Cardiac muscle cell (in vitro differentiated cells and primary cell): Measurements from ENCODE around the gene CTDNEP1. TPM values are rescaled to one million over a fixed set of nuclear protein-coding genes. Genes with fewer than 3 reads are reported as not detected.

Experiments
- DNase-seq, 2 donors: peaks; one replicate each; pipeline versions ENCODE4 v3.0.0 to v3.0.0-alpha.2; 2010 to 2017; ENCODE audit warnings: low read depth in 1 of 2, low spot score in 1 of 2
- H3K27ac ChIP-seq: fragments of 200-600 bp; sonication (generic); 2 replicates; pipeline ENCODE4 v1.5.1; 2016
- H3K27me3 ChIP-seq: fragments of 200-600 bp; sonication (generic); 2 replicates; pipeline ENCODE4 v1.6.0; 2016; ENCODE audit warnings: control low read depth
- H3K36me3 ChIP-seq: fragments of 200-600 bp; sonication (generic); 2 replicates; pipeline ENCODE4 v1.5.1; 2016; ENCODE audit warnings: control low read depth
- H3K4me1 ChIP-seq: fragments of 200-600 bp; sonication (generic); 2 replicates; pipeline ENCODE4 v1.8.1; 2017; ENCODE audit warnings: low read depth, mild to moderate bottlenecking, mixed run types
- H3K4me3 ChIP-seq: fragments of 200-600 bp; sonication (generic); 2 replicates; pipeline ENCODE4 v1.5.1; 2016; ENCODE audit warnings: mild to moderate bottlenecking
- H3K9me3 ChIP-seq: fragments of 200-600 bp; sonication (generic); 2 replicates; pipeline ENCODE4 v1.5.1; 2017; ENCODE audit warnings: low read depth, mild to moderate bottlenecking, control low read depth
- CTCF ChIP-seq: IDR thresholded peaks from 2 replicates; pipeline ENCODE4 v1.5.1; 2012; ENCODE audit warnings: low read depth, mild to moderate bottlenecking, low read length
- polyA plus RNA-seq: library from polyadenylated mRNA; unstranded; fragments of >200 nt; fragmentation: Nextera tagmentation; extraction: Ambion mirVana; gene quantifications from 2 replicates; pipeline ENCODE4 v1.2.1, GENCODE V29; 2016
- total RNA-seq: library from RNA; depleted of rRNA; stranded (reverse); fragments of >200 nt; gene quantifications from 2 replicates; pipeline ENCODE4 v1.2.3, GENCODE V29; 2016

Gene CTDNEP1
- total and polyA plus RNA-seq, 2 experiments from 2014 or later = 78.3 to 98.6 TPM

GRCh38 chr17:7204828-7205461 lies 46.6 kb downstream of the CTDNEP1 start:
- peak overlapping the region; percentile 57 for H3K27ac ChIP-seq
- H3K36me3 ChIP-seq = peaks cover 27% of the 10 kb centered on the region
- H3K9me3 ChIP-seq = no peaks in the 10 kb centered on the region
- TF ChIP-seq CTCF = no peak
- peak overlapping the region; percentile 27 for H3K4me3 ChIP-seq
- H3K4me1 ChIP-seq = peaks cover 18% of the 10 kb centered on the region
- no peaks in the 10 kb centered on the region for H3K27me3 ChIP-seq
- peak; percentile 90 to 96 for DNase-seq

DNA sequence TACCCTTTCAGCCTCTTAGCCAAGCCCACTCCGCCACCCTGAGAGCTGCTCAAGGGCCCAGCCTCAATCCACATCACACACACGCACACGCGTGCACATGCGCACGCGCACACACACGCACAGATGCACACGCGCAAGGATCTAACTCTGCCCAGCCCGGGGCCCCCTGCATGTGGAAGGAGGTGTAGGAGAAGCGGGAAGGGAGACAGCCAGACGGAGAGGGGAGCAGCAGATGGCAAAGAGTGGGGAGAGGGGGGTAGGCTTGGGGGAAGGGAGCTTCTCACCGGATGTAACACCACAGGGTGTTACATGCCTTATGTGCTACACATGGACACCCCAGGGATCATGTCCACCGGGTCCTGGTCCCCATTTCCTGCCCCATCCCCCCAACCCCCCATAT lies 47.2 kb downstream of the CTDNEP1 start:
- TF ChIP-seq CTCF = no peak
- no peaks in the 10 kb centered on the region for H3K9me3 ChIP-seq
- H3K4me3 ChIP-seq = peak overlapping the region; percentile 27
- peaks cover 27% of the 10 kb centered on the region for H3K36me3 ChIP-seq
- DNase-seq = no peak
- no peak overlapping the region for H3K27ac ChIP-seq
- H3K27me3 ChIP-seq = no peaks in the 10 kb centered on the region
- H3K4me1 ChIP-seq = peaks cover 18% of the 10 kb centered on the region

GRCh38 chr17:7203391-7203790 lies 48.1 kb downstream of the CTDNEP1 start:
- no peak for DNase-seq
- H3K27me3 ChIP-seq = no peaks in the 10 kb centered on the region
- H3K4me3 ChIP-seq = no peak overlapping the region
- H3K36me3 ChIP-seq = peaks cover 27% of the 10 kb centered on the region
- H3K27ac ChIP-seq = no peak overlapping the region
- no peak for TF ChIP-seq CTCF
- no peaks in the 10 kb centered on the region for H3K9me3 ChIP-seq
- peaks cover 11% of the 10 kb centered on the region for H3K4me1 ChIP-seq

DNA sequence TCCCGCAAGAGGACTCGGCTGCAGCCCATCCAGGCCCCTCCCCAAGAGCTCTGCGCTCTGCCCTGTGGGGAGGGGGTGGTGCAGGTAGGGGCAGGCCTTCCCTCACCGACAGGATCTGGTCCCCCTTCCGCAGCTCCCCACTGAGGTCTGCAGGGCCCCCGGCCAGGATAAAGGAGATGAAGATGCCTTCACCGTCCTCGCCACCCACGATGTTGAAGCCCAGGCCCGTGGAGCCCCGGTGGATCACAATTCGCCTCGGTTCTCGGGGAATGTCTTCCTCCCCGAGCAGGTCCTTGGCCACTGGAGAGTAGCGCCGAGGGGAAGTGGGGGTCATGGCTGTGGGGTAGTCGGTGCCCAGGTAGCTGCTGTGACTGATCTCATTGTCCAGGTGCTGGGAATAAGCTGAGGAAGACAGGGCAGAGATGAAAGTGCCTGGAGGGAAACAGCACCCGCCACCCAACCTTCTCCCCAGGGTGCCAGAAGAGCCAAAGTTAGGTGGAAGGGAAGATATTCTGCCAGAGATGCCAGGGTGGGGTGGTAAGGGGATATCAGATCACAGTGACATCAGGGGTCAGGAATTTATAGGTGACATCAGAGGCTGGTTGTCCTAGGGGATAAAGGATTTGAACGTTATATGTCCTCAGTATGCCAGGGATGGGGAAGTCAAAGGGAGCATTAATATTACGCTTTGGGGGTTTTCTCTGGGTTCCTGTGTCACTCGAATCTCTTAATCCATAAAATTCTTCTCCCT lies 54.7 kb downstream of the CTDNEP1 start:
- Histone ChIP-seq H3K9me3 (no peaks in the 10 kb centered on the region), H3K36me3 (peaks cover 24% of the 10 kb centered on the region), H3K27me3 (no peaks in the 10 kb centered on the region), H3K4me1 (no peaks in the 10 kb centered on the region), H3K27ac (no peak overlapping the region), H3K4me3 (no peak overlapping the region)
- no peak for TF ChIP-seq CTCF
- DNase-seq = no peak

- no peak for DNase-seq
- H3K4me3 ChIP-seq = no peak overlapping the region
- no peaks in the 10 kb centered on the region for H3K9me3 ChIP-seq
- peaks cover 4% of the 10 kb centered on the region for H3K4me1 ChIP-seq
- no peak overlapping the region for H3K27ac ChIP-seq
- H3K36me3 ChIP-seq = peaks cover 16% of the 10 kb centered on the region
- H3K27me3 ChIP-seq = no peaks in the 10 kb centered on the region
- no peak for TF ChIP-seq CTCF
These were observed 55.6 kb downstream of the CTDNEP1 start for GRCh38 chr17:7195971-7196370.

Other genes with a start within 250 kb of the CTDNEP1 start
Only the 30 nearest of the 35 such genes appear.
- 3.7 and 4.0 TPM in 2 replicates for gene SLC16A13, start 215.7 kb downstream of the CTDNEP1 start, total RNA-seq
- gene SLC16A13, start 215.7 kb downstream of the CTDNEP1 start, polyA plus RNA-seq = 5.8 and 7.2 TPM in 2 replicates
- 0.39 and 1.1 TPM in 2 replicates for gene SLC16A11, start 207.6 kb downstream of the CTDNEP1 start, total RNA-seq
- gene SLC16A11, start 207.6 kb downstream of the CTDNEP1 start, polyA plus RNA-seq = 3.8 and 6.4 TPM in 2 replicates
- not detected in 2 replicates for gene CLEC10A, start 171.5 kb downstream of the CTDNEP1 start, total RNA-seq
- not detected in 2 replicates for gene CLEC10A, start 171.5 kb downstream of the CTDNEP1 start, polyA plus RNA-seq
- gene ASGR2, start 136.9 kb downstream of the CTDNEP1 start, total RNA-seq = not detected in 2 replicates
- 0.10 TPM in 1 of 2 replicates, not detected in the other for gene ASGR2, start 136.9 kb downstream of the CTDNEP1 start, polyA plus RNA-seq
- gene ASGR1, start 72.4 kb downstream of the CTDNEP1 start, total RNA-seq = 19.8 and 20.2 TPM in 2 replicates
- 19.2 and 21.7 TPM in 2 replicates for gene ASGR1, start 72.4 kb downstream of the CTDNEP1 start, polyA plus RNA-seq
- 32.9 and 40.6 TPM in 2 replicates for gene DLG4, start 31.9 kb downstream of the CTDNEP1 start, total RNA-seq
- gene DLG4, start 31.9 kb downstream of the CTDNEP1 start, polyA plus RNA-seq = 6.8 and 7.4 TPM in 2 replicates
- gene ACADVL, start 31.8 kb downstream of the CTDNEP1 start, total RNA-seq = 291 and 364 TPM in 2 replicates
- 573 and 681 TPM in 2 replicates for gene ACADVL, start 31.8 kb downstream of the CTDNEP1 start, polyA plus RNA-seq
- gene DVL2, start 17.2 kb downstream of the CTDNEP1 start, total RNA-seq = 87.4 and 121 TPM in 2 replicates
- 79.2 and 80.3 TPM in 2 replicates for gene DVL2, start 17.2 kb downstream of the CTDNEP1 start, polyA plus RNA-seq
- gene PHF23, start 12.3 kb downstream of the CTDNEP1 start, total RNA-seq = 53.5 and 57.7 TPM in 2 replicates
- 53.9 and 65.0 TPM in 2 replicates for gene PHF23, start 12.3 kb downstream of the CTDNEP1 start, polyA plus RNA-seq
- gene GABARAP, start 9.3 kb downstream of the CTDNEP1 start, total RNA-seq = 517 and 760 TPM in 2 replicates
- 772 and 773 TPM in 2 replicates for gene GABARAP, start 9.3 kb downstream of the CTDNEP1 start, polyA plus RNA-seq
- 54.5 and 68.8 TPM in 2 replicates for gene ELP5, start 481 bp upstream of the CTDNEP1 start, total RNA-seq
- gene ELP5, start 481 bp upstream of the CTDNEP1 start, polyA plus RNA-seq = 62.3 and 82.9 TPM in 2 replicates
- gene CLDN7, start 10.7 kb upstream of the CTDNEP1 start, total RNA-seq = 0.32 and 0.51 TPM in 2 replicates
- 0.83 and 0.99 TPM in 2 replicates for gene CLDN7, start 10.7 kb upstream of the CTDNEP1 start, polyA plus RNA-seq
- gene SLC2A4, start 30.0 kb upstream of the CTDNEP1 start, total RNA-seq = 36.3 and 42.6 TPM in 2 replicates
- gene SLC2A4, start 30.0 kb upstream of the CTDNEP1 start, polyA plus RNA-seq = 23.4 and 32.7 TPM in 2 replicates
- 27.8 and 56.2 TPM in 2 replicates for gene YBX2, start 42.9 kb upstream of the CTDNEP1 start, total RNA-seq
- gene YBX2, start 42.9 kb upstream of the CTDNEP1 start, polyA plus RNA-seq = 20.9 and 32.7 TPM in 2 replicates
- 319 and 545 TPM in 2 replicates for gene EIF5A, start 55.9 kb upstream of the CTDNEP1 start, total RNA-seq
- gene EIF5A, start 55.9 kb upstream of the CTDNEP1 start, polyA plus RNA-seq = 719 and 988 TPM in 2 replicates
- 59.9 and 76.2 TPM in 2 replicates for gene GPS2, start 63.6 kb upstream of the CTDNEP1 start, total RNA-seq
- gene GPS2, start 63.6 kb upstream of the CTDNEP1 start, polyA plus RNA-seq = 68.7 and 97.4 TPM in 2 replicates
- 25.3 and 32.4 TPM in 2 replicates for gene NEURL4, start 77.6 kb upstream of the CTDNEP1 start, total RNA-seq
- 12.2 and 15.5 TPM in 2 replicates for gene NEURL4, start 77.6 kb upstream of the CTDNEP1 start, polyA plus RNA-seq
- gene ACAP1, start 84.8 kb upstream of the CTDNEP1 start, total RNA-seq = 1.4 and 6.9 TPM in 2 replicates
- gene ACAP1, start 84.8 kb upstream of the CTDNEP1 start, polyA plus RNA-seq = 25.9 and 32.1 TPM in 2 replicates
- 15.9 and 18.4 TPM in 2 replicates for gene KCTD11, start 100.4 kb upstream of the CTDNEP1 start, total RNA-seq
- gene KCTD11, start 100.4 kb upstream of the CTDNEP1 start, polyA plus RNA-seq = 10.7 and 14.0 TPM in 2 replicates
- gene TMEM95, start 103.4 kb upstream of the CTDNEP1 start, total RNA-seq = not detected in 2 replicates
- gene TMEM95, start 103.4 kb upstream of the CTDNEP1 start, polyA plus RNA-seq = not detected in 2 replicates
- 1.3 and 2.6 TPM in 2 replicates for gene TNK1, start 129.4 kb upstream of the CTDNEP1 start, total RNA-seq
- 2.9 and 4.3 TPM in 2 replicates for gene TNK1, start 129.4 kb upstream of the CTDNEP1 start, polyA plus RNA-seq
- gene PLSCR3, start 142.8 kb upstream of the CTDNEP1 start, total RNA-seq = 25.9 and 33.4 TPM in 2 replicates
- 39.1 and 40.3 TPM in 2 replicates for gene PLSCR3, start 142.8 kb upstream of the CTDNEP1 start, polyA plus RNA-seq
- 85.4 and 122 TPM in 2 replicates for gene TMEM256, start 152.4 kb upstream of the CTDNEP1 start, total RNA-seq
- 117 and 193 TPM in 2 replicates for gene TMEM256, start 152.4 kb upstream of the CTDNEP1 start, polyA plus RNA-seq
- gene NLGN2, start 156.1 kb upstream of the CTDNEP1 start, total RNA-seq = 14.8 and 26.3 TPM in 2 replicates
- 5.2 and 8.4 TPM in 2 replicates for gene NLGN2, start 156.1 kb upstream of the CTDNEP1 start, polyA plus RNA-seq
- not detected in 2 replicates for gene SPEM1, start 168.6 kb upstream of the CTDNEP1 start, total RNA-seq
- gene SPEM1, start 168.6 kb upstream of the CTDNEP1 start, polyA plus RNA-seq = not detected in 2 replicates
- not detected in 2 replicates for gene SPEM2, start 173.9 kb upstream of the CTDNEP1 start, total RNA-seq
- not detected in 2 replicates for gene SPEM2, start 173.9 kb upstream of the CTDNEP1 start, polyA plus RNA-seq
- gene SPEM3, start 177.1 kb upstream of the CTDNEP1 start, total RNA-seq = not detected in 2 replicates
- gene SPEM3, start 177.1 kb upstream of the CTDNEP1 start, polyA plus RNA-seq = not detected in 2 replicates
- gene TMEM102, start 183.7 kb upstream of the CTDNEP1 start, total RNA-seq = 10.7 and 12.1 TPM in 2 replicates
- 7.9 and 10.9 TPM in 2 replicates for gene TMEM102, start 183.7 kb upstream of the CTDNEP1 start, polyA plus RNA-seq
- 51.9 and 56.8 TPM in 2 replicates for gene FGF11, start 187.8 kb upstream of the CTDNEP1 start, total RNA-seq
- gene FGF11, start 187.8 kb upstream of the CTDNEP1 start, polyA plus RNA-seq = 50.4 and 63.6 TPM in 2 replicates
- gene CHRNB1, start 193.3 kb upstream of the CTDNEP1 start, total RNA-seq = 8.5 and 14.0 TPM in 2 replicates
- gene CHRNB1, start 193.3 kb upstream of the CTDNEP1 start, polyA plus RNA-seq = 28.6 and 34.5 TPM in 2 replicates